GM19025 (cell line): ENCODE measurements around the gene CPA4.

ENCODE experiments used
- ATAC-seq: cut with Tn5 transposase; IDR thresholded peaks from one replicate; pipeline ENCODE4 v1.9.1; 2021; ENCODE audit warnings: mild to moderate bottlenecking, low read depth, moderate library complexity; ENCODE audit not compliant: unreplicated experiment

Gene CPA4

DNA sequence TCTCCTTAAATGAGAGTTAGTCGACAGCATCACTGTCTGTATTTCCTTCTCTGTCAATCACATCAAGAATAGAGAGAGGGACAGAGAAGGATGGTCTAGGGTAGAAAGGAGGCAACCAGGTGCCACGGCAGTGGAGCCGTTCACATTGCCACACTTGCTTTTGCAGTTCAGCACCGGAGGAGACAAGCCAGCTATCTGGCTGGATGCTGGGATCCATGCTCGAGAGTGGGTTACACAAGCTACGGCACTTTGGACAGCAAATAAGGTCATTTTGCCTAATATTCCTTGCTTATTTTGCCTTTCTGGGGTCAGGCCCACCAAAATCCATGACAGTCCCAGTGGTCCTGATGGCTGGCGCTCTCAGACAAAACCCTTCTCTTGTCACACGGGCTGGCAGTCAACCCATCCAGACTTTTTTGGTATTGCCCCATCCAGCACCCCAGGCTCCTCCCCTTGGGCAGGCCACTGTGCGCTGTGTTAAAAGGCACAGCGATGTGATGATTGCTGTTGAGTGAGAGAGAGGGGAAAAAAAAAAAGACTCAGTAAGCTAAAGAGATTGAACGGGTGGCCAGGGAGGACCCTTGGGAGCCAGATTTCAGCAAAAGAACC is 17.9 kb upstream of the CPA4 start:
- ATAC-seq = no peak

DNA sequence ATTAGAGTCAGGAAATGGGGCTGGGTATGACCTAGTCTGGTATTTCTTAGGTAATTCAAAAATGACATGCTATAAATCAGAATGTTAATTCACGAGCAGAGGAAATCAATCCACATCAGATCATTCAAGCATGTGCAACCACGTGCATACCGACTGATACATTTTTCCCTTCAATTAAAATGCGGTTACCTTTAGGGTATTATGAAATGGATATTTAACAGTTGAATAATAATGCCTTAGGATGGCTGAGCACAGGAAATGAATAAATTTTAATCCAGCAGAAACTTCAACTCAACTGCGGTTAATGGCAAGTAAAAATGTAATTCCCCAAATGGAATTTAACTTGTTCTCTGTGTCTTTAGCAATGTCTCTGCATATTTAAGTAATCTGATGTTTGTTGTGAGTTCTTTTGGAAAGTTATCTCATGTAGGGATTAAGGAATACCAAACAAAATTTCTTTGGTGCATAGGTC is 17.1 kb upstream of the CPA4 start:
- ATAC-seq = no peak

DNA sequence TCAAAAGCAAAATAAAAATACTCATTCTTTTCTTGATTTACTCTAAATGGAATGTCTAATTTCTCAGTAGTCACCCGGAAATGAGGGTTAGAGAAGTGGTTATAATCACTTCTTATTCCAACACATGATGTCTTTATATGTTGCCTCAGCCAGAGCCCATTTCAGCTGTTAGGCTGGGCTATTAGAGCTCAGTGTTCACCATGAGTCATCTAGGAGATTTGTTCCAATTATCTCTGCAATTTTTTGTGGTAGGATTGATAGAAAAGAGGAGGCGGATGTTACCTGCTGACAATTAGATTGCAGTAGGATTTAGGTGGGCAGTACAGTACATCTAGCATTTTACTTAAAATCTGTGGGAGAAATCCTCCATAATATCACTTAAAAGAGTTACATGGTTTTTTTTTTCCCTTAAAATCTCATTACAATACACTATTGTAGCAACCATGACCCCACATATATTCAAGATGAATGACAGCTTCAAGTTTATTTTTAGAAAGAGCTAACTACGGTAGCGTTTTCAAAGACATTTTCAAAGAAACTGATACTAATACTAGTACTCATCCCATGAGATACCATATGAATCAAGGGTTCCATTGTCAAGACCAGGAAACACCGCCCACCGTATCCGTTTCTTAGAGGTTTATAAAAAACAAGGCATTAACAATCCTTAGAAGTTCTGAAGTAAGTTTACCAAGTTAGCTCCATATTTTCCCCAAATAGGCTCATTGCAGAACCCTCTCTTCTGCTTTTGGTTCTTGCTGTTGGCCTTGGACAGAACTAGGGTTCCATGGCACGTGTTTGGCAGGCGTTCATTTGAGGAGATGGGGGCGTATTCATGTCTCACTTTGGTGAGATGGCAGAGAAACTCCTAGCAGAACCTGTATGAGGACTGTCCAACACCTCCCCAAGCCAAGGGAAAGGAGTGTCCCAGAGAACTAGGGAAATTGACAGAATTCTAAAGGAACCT is 15.9 kb upstream of the CPA4 start:
- no peak for ATAC-seq

DNA sequence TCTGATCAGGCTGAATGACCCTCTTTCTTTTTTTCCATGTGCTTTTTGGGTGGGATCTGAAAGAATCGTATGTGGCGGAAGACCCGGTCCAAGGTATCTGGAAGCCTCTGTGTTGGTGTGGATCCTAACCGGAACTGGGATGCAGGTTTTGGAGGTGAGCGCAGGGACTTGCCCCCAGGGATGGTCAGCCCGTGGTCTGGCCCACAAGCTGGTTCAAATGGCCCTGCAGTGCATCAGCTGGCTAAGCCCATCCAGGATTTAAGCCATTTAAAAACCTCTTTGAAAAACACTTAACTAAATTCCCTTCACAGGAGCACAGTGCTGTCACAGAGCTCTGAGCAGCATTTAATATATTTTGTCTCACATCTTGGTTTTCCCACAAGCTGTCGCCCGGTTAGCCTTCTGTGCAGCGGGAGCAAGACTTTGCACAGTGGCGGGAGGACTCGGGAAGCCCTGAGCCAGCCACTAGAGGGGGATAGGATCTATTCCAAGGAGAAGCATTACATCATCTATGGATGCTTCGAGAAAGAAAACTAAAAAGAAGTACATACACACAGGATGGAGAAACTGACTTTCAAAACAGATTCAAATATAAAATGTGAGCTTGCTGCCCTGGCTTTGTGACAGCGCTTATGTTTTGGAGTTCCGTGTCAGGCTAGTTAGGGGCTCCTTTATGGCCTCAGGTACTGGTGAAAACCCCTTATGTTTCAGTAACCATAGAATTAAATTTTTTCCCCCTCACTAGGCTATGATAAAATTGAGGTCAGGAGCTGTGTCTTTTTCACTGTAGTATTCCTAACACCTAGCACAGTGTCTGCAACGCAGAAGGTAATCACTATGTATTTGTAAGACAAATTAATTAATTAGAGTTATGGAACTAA is 15.0 kb upstream of the CPA4 start:
- ATAC-seq = no peak

DNA sequence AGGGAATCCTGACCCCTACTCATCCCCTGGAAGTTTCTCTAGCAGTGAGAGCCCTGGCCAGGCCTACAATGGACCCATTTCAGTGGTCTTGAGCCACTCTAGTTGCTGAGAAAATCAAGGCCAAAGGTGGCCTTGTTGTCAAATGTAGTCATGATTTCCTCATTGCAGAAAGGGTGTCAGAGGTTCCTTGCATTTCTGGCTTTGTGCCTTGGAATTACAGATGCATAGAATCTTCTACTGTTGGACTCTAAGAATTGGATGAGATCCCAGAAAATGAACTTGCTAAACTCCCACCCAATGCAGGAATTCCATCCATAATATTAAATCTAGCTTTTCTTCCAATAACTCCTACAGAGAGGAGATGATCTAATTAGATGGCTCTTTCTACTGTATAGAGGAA is 14.1 kb upstream of the CPA4 start:
- ATAC-seq = no peak

DNA sequence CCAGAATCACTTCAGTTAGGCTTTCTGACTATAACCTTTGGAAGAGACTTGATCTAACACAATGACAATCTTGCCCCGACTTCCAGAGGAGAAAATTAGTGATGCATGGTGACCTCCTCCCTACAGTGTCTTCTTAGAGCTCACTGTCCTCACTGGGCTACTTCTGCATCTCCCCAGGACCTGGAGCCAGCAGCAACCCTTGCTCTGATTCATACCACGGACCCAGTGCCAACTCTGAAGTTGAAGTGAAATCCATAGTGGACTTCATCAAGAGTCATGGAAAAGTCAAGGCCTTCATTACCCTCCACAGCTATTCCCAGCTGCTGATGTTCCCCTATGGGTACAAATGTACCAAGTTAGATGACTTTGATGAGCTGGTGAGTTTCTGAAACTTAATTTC is 13.7 kb upstream of the CPA4 start:
- ATAC-seq = no peak

DNA sequence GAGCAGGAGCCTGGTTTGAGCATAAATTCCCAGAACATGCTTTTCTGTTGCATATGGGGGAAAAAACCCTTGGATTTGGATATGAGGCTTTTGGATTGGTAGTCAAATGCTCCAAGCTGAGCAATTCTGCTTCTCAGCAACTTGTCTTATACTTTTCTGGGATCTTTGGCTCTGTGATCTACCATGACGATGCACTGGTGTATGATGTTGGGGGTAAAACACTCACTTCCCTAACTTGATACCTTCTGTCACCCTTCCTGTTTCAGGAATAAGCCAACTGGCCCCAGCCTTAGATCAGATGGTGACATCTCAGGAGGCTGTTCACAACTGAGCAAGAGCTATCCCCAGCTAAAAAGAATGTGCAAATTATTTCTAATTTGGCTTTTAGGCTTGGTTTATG is 13.1 kb upstream of the CPA4 start:
- ATAC-seq = no peak

DNA sequence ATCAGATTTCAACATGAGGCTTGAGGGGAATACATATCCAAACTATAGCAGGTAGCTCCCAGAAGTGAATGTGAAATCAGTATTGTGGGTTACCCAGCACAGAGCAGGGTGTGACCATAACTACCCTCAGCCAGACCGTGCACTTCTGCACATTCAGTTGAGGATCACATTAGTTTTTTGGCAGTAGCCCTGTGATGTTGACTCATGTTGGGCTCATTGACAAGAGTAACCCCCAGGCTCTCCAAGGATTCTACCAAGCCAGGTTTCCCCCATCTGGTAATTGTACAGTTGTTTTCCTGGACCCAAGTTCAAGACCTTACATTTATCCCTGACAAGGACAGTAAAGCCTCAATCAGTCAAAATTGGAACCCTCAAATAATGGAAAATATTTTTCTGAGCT is 11.7 kb upstream of the CPA4 start:
- ATAC-seq = no peak

DNA sequence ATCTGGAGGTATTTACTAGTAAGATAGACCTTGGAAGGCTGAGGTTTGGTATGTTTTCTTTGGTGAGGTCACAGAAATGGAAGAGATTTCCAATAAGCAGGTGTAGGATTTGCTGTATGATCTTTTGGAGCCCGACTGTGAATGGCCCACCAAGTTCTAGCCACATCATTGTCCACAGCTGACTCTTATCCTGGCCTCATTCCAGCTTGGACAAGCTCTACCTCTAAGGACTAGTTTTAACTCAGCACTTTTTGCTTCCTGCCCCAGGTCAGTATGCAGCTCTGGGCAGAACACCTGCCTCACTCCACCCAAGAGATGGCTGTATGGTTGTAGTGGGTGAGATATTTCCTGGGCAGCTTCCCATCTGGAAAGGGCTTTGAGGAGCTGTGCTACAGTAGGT is 6.1 kb upstream of the CPA4 start:
- ATAC-seq = no peak

DNA sequence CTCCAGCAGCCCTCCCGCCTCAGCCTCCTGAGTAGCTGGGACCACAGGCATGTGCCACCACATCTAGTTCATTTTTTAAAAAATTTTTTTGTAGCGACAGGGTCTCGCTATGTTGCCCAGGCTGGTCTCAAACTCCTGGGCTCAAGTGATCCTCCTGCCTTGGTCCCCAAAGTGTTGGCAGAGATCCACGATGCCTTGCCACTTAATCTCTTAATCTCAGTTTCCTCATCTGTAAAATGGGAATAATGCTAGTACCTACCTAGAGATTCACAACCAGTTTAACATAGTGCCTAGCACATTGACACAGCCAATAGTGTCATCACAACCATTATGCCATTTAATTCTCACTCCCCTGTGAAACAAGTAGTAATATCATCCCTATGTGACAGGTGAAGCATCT is 4.8 kb upstream of the CPA4 start:
- no peak for ATAC-seq

DNA sequence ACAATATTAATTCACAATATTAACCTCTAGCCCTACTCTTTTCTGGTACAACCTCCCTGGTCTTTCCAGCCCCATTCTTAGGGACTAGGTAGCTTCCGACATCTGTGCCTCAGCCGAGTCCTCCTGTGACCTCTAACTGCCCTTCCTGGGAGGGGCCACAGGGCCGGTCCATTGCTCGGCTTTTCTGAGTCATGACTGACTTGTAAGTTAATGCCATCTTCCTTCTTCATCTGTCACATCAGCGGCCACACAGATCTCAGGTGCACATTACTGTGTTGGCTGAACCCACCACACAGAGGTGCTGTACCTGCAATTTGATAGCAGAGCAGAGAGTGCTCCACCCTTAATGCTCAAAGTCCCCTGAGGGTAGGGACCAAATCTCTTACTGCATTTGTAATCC is 4.1 kb upstream of the CPA4 start:
- ATAC-seq = no peak

DNA sequence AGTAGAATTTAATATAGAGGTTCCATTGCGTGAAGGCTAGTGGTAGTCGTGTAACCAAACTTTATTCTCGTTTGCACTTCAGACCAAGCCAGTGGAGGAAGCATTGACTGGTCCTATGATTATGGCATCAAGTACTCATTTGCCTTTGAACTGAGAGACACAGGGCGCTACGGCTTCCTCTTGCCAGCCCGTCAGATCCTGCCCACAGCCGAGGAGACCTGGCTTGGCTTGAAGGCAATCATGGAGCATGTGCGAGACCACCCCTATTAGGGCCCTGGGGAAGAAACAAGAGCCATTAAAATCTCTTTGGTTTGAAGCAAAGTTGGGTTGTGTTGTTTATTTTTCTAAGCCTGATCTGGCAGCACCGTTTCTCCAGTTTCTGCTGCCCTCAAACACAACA is 3.5 kb upstream of the CPA4 start:
- no peak for ATAC-seq

DNA sequence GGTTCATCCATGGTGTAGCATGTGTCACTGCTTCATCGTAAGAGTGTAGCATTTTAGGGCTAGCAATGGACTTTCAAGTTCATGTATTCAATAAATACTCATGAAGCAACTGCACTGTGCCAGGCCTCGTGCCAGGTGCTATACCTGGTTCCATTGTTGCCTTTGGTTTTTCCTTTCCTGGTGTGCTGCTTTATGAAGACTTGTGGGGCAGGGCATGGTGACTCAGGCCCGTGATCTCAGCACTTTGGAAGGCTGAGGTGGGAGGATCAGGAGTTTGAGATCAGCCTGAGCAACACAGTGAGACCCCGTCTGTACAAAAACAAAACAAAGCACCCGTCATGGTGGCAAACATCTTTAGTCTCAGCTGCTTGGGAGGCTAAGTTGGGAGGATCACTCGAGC is 2.2 kb upstream of the CPA4 start:
- ATAC-seq = no peak

DNA sequence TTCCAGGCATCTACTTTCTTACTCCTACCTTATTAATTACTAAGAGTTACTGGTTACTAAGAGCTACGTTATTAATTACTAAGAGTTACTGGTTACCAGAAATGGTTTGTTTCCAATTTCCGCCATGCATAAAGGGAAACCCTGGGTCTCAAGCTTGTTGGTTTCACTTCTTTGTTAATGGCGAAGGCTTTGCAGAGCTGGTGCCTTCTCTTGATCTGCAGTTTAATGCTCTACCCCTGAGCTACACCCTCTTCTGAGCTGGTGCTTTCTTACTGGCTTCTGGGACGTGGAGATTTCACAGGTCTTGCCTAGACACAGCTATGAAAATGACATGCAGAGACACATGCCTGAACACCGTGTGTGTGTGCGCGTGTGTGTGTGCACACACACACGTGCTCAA is 560 bp downstream of the CPA4 start:
- ATAC-seq = peak; percentile 79

DNA sequence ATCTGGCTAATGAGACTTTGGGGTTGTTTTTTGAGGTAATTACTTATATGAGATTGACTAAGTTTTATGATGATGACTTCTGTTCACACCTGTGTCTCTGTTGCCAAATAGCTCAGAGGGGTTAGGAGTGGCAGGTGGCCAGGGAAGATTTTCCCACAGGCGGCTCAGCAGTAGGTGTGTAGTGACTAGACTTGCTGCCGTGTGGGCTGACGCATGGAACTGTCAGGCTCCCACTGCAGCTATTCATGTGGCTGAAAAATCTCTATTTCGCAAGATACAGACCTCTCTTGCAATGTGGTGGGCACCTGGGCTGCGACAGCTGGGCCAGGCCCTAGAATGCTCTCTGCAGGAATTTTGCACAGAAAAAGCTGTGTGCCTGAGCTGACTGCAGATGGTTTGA is 1.4 kb downstream of the CPA4 start:
- ATAC-seq = no peak

DNA sequence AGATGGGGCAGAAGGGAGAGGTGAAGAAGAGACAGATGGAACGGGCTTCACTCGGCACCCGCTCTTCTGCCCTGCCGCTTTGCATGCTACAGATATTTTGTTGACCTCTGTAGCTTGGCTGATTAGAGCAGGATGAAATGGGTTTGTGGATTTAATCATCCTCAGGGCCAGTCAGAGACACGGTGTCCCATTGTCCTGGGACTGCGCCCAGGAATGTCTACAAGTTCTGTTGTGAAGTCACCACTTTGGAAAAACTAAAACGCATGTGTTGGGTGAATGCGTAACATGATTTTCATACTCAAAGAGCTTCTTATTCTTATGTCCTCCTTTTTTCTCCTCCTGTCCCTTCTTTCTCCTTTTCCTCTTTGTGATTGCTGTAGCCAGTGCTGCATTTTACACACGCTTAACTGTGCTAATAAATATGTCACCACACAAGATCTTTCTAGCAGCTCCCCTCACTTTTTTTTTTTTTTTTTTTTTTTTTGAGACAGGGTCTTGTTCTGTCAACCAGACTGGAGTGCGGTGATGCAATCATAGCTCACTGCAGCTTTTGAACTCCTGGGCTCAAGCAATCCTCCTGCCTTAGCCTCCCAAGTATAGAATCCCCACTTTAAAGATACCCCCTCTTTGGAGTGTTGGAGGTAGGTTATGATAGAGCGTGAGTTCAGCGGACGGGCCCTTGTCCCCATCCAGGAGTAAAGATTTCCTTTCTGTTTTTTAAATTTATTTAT is 3.4 kb downstream of the CPA4 start:
- ATAC-seq = no peak

DNA sequence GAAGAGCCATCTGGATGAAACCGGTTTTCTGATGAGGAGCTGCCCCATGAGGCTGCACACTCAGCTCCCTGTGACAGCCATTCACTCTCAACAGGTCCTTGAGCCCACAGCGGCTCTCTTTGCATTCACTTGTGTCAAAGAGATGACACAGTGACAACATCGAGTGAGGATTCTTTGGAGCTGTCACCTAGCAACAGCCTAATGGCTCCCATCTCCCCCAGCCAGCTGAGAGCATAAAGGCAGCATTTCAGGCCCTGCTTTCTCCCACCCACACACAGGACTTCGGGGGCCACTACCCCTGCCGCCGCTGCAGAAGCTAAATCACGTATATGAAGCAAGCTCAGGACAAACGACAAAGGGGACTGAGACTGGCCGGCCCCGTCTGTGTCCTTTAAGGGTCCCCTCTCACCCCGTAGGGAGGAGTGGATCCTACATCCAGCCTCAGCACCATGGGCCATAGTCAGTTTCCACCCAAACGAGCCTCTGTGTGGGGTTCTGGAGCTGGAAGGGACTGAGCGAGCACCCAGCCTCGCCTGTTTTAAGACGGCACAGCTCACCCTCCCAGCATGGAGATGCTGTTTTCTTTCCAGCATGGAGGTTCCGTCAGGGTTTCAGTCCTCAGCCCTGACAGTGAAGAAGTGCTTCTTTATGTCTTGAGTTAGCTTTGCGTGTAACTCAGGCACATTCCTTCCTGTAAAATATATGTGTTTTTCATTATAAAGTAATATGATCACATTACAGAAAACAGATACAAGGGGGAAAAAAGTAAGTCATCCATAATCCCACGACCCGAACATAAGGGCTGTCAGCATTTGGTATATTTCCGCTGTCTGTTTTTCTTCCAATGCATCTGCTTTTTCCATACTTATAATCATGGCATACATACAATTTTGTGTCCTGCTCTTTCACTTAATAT is 4.9 kb downstream of the CPA4 start:
- no peak for ATAC-seq

DNA sequence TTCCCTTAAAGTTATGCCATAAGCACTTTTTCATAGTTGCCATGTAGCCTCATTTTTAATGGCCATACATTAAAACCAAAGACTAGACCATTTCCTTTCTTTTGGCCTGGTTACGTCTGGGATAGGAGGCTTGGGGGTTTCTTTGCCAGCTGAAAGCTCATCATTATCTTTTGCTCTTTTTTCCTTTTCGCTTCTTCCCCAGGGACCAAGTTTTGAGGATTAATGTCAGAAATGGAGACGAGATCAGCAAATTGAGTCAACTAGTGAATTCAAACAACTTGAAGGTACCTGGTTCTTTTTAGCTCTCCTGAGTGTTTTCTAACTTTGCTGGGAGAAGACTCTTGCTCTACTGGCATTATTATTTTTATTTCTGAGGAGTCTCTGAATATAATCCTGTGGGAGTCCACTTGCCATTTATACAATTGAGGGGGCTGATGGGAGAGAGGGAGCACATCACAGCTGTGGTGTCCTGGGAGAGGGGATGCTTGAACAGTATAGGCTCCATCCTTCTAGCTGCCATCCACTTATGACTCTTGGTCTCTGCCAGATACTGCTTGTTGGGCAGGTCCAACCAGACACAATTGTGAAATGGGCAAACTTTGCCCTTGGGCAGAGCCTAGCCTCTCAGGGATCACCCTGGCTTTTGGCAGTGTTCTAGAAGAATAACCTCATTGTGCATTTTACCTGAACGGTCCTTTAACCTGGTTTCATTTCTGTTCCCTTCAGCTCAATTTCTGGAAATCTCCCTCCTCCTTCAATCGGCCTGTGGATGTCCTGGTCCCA is 5.8 kb downstream of the CPA4 start:
- ATAC-seq = no peak

DNA sequence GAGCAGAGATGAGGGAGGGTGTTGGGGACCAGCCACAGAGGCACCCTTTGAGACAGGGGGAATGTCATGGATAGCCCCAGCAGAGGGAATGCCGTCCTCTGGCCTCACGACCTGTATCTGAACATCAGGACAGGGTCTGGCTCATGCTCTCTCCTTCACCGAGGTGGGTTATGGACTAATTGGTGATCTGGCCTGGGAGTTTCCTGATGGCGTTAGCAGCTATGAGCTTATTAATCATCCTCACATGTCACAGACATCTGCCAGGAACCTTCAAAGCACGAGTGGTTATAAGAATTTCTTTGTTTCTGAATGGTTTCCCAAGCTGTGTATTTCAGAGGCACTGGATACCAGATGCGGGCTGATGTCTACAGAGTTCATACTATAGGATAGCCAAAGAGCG is 6.9 kb downstream of the CPA4 start:
- ATAC-seq = no peak
